NCI-H446 (cell line): ENCODE measurements around the gene GPN1.
"Not testable (repeated sequence)": the region's sequence is repeated elsewhere in the genome, so short reads cannot be mapped to it uniquely, and the experiment has no call there.

Experiments used
- DNase-seq, 2 experiments: peaks; one replicate each; lab custom pipeline; 2025; lab: John Stamatoyannopoulos, UW

The GPN1 gene

GRCh38 chr2:27672723-27673486 is 44.1 kb downstream of the GPN1 start:
- DNase-seq: no peak

GRCh38 chr2:27680571-27680970 is 51.7 kb downstream of the GPN1 start:
- DNase-seq: no peak

- DNase-seq: no peak
These were observed 53.0 kb downstream of the GPN1 start for GRCh38 chr2:27681841-27682240.

GRCh38 chr2:27682334-27682771 is 53.5 kb downstream of the GPN1 start:
- not testable (repeated sequence) for DNase-seq

GRCh38 chr2:27683390-27684071 is 54.7 kb downstream of the GPN1 start:
- peak; percentile 86 to 92 for DNase-seq

- not testable (repeated sequence) for DNase-seq
These were observed 56.2 kb downstream of the GPN1 start for GRCh38 chr2:27685006-27685405.

GRCh38 chr2:27685577-27685976 is 56.7 kb downstream of the GPN1 start:
- DNase-seq: no peak

- no peak for DNase-seq
These were observed 58.4 kb downstream of the GPN1 start for GRCh38 chr2:27687232-27687631.

GRCh38 chr2:27689424-27689823 is 60.6 kb downstream of the GPN1 start:
- DNase-seq: no peak

- DNase-seq: no peak
These were observed 61.2 kb downstream of the GPN1 start for GRCh38 chr2:27690052-27690451.

- no peak for DNase-seq
These were observed 68.8 kb downstream of the GPN1 start for GRCh38 chr2:27697660-27698059.
